AG09309 (cell line): ENCODE data around the gene MAB21L4.

Experiments
- DNase-seq: peaks from one replicate; pipeline ENCODE4 v3.0.0-alpha.2; 2010; ENCODE audit warnings: low read depth
- H3K4me3 ChIP-seq: 2 replicates; pipeline ENCODE4 v1.5.1; 2011; ENCODE audit warnings: mild to moderate bottlenecking, low read depth, low read length, moderate library complexity; ENCODE audit not compliant: control insufficient read depth
- CTCF ChIP-seq: IDR thresholded peaks from 2 replicates; pipeline ENCODE4 v1.5.1; 2011; ENCODE audit warnings: mild to moderate bottlenecking, low read depth, low read length, inconsistent platforms; ENCODE audit not compliant: insufficient read depth, control insufficient read depth; ENCODE audit errors: missing control alignments

MAB21L4 gene

DNA sequence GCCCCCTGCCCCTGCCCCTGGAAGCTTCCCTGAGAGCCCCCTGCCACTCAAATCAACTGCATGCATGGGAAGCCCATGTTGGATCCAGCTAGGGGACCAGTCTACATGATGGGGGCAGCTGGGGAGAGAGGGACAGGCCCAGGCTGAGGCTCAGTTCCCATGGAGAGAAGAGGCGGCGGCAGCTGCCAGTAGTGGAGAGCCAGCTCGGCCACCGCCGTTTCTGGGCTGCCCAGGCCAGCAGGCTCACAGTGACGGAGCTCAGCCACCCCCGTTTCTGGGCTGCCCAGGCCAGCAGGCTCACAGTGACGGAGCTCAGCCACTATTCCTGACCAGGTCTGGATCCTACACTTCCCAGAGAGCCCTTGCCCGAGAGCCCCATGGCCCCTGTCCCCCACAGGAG, 3.6 kb downstream of the MAB21L4 start:
- H3K4me3 ChIP-seq, result no peak overlapping the region
- TF ChIP-seq CTCF, result no peak
- DNase-seq, result no peak

- DNase-seq, result no peak
- no peak overlapping the region for H3K4me3 ChIP-seq
- TF ChIP-seq CTCF, result no peak
Observed at GRCh38 chr2:240891492-240892340, 4.2 kb downstream of the MAB21L4 start.

- TF ChIP-seq CTCF, result no peak
- DNase-seq, result no peak
- no peak overlapping the region for H3K4me3 ChIP-seq
Observed at GRCh38 chr2:240890691-240891090, 5.3 kb downstream of the MAB21L4 start.

DNA sequence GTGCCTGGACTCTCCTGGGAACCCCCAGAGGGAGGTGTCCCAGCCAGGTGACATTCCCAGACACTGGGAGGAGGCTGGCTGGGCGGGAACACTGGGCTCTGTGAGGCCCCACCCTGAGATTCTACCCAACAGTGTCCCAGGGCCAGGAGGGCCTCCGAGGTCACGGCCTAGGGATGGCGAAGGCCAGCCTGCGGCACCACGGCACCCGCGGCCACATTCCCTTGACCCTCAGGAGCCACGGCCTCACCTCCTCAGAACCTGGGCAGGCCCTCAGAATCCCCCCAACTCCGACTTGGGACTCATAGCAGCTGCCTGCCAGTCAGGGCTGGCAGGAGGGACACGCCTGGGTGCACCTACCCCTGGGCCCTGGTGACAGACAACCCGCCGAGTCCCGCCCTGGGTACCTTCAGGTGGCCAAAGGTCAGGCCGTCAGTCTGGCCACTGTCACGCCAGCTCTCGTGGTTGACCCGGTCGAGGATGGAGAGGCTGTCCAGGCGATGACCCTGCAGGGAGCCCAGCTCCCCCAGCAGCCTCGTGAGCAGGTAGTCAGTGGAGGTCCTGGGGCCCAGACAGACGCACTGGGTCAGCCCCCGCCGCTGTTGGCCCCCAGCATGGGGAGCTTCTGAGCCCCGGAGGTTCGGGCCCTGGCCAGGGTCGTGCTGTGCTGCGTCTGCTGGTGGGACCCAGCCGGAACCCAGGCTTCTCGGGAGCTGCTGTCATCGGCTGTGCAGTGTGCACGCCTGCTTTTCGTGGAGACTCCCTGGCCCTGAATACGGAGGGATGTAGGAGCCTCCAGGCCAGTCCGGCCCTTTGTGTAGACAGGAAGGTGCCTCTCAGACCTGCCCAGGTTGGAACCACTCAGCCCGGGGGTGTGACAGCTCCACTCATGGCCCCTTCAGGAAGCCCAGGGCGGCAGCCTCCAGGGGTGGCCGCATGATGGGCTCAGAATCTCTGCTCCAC, 6.1 kb downstream of the MAB21L4 start:
- DNase-seq, result no peak
- no peak overlapping the region for H3K4me3 ChIP-seq
- TF ChIP-seq CTCF, result no peak

GRCh38 chr2:240888890-240889573, 6.9 kb downstream of the MAB21L4 start:
- DNase-seq, result no peak
- H3K4me3 ChIP-seq, result no peak overlapping the region
- TF ChIP-seq CTCF, result no peak
